ENCODE measurements around the gene OAT.

The OAT gene

DNA sequence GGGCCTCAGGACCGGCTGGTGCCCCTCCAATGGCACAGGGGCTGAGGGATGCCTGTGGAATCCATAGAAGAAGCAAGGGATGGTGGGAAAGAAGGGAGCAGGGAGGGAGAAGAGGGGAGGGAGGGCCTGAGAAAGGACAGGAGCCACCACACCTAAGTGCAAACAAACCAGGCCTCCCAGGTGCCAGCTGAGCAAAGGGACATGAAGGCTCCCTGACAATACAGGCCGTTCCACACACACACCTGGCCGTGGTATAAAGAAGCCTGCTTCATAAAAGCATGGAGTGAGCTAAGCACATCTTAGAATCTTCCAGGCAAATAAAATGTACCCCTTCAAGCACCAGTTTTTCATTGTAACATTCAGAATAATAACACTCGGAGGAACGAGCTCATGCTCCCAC lies 54.0 kb downstream of the OAT start:
- ATAC-seq = no peak
- Mint-ChIP-seq H3K27me3 (no peaks in the 10 kb centered on the region), H3K4me3 (no peak overlapping the region), H3K27ac (no peak overlapping the region), H3K9me3 (peaks cover 3 to 4% of the 10 kb centered on the region in 2 donors), H3K4me1 (no peaks in the 10 kb centered on the region)
- DNase-seq = no peak

DNA sequence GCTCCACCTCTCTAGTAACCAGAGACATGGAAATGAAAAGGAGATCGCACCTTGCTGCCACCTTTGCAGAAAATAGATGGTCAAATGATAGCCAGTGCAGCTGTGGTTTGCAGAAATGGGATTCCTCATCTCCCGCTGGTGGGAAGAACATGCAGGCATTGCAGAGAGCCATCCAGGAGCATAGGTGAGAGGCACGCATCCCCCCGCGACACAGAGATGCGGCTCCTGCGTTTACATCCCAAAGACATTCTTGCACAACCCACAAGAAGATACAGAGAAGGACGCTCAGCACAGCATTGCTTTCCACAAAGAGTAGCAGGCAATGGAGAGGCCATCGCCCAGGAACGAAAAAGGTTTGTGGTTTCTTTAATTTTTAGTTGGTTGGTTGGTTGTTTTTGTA lies 56.2 kb downstream of the OAT start:
- DNase-seq = no peak
- ATAC-seq = no peak
- Mint-ChIP-seq H3K27me3 (peaks cover 5% of the 10 kb centered on the region), H3K4me1 (no peaks in the 10 kb centered on the region), H3K4me3 (no peak overlapping the region), H3K27ac (no peak overlapping the region), H3K9me3 (peaks cover 3 to 14% of the 10 kb centered on the region in 2 donors)

DNA sequence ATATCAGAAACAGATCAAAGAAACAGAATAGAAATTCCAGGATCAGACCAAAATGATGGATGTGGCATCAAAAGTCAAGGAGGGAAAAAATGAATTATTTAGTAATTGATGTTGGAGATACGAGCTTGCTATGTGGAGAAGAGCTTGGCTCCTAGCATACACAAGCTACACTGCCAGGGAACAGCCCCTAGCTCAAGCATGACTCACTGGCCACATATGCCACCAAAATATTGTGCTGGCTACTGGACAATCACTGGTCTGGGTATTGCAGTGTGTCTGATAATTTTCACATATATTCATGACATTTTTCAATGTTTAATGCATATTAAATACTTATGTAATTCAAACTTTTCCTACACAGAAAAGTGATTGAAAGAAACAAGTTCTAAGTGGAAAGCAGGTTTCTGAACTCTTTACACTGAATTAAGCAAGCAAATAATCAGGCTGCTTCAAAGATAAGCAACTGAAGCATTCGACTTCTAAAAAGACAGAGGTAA lies 59.3 kb downstream of the OAT start:
- Mint-ChIP-seq H3K4me1 (peaks cover 10% of the 10 kb centered on the region), H3K4me3 (no peak overlapping the region), H3K9me3 (peaks cover 3 to 14% of the 10 kb centered on the region in 2 donors), H3K27me3 (peaks cover 8% of the 10 kb centered on the region), H3K27ac (no peak overlapping the region)
- DNase-seq (no peak), ATAC-seq (no peak)

DNA sequence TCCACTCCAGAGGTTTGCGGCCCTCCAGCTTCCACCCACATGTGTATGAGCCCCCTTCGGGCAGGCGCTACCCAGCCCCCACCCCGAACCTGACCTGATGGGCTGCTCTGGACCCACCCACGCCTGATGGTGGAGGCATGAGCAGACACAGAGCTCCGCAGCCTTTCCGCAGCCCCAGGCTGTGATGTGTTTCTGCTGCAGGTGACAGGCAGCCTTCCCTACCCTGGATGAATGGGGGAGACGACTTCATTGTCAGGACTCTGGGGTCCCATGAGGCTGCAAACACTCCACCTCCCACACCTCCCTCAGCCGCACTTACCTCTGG lies 61.2 kb downstream of the OAT start:
- DNase-seq (no peak), ATAC-seq (no peak)
- H3K27ac Mint-ChIP-seq = peak overlapping the region in 1 of 2 donors; percentile 24
- H3K27me3 Mint-ChIP-seq = peaks cover 8% of the 10 kb centered on the region
- peaks cover 15% of the 10 kb centered on the region for H3K4me1 Mint-ChIP-seq
- peaks cover 3 to 14% of the 10 kb centered on the region in 2 donors for H3K9me3 Mint-ChIP-seq
- H3K4me3 Mint-ChIP-seq = no peak overlapping the region

DNA sequence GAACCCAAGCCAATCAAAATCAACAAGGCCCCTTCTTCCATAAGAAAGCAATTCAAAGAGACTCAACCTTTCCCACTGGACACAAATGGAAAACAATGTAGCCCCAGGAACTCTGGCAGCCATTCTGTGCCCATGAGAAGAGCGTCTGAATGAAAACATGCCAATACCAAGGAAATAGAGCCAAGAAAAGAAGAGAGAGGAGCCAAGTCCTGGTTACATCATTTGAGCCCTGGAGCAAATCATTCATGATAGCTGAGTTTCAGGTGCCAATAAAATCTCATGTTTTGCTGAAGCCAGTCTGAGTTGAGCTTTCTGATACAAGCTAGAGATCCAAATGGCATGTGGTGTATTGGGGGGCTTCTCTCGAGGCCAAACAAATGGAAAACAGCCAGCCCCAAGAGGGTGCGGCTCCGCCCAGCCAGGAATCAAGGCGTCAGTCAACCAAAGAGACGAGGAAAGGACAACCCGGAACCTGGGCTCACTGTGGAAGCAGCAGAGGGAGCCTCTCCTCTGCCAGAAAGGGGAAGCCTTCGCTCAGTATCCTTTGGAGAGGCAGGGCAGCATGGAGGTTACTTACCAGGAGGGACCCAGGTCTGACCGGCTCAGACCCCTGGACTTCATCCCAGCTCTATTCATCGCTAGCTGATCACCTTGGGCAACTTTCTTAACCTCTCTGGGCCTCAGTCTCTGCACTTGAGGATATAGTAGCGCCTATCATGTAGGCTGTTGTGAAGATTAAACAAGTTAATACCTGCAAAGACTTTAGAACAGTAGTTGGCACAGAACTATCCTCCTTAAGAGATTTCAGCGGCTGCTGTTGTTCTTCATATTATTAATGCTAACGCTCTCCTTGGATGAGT lies 61.8 kb downstream of the OAT start:
- Mint-ChIP-seq H3K27me3 (peaks cover 8% of the 10 kb centered on the region), H3K9me3 (peaks cover 3 to 14% of the 10 kb centered on the region in 2 donors), H3K27ac (no peak overlapping the region), H3K4me3 (no peak overlapping the region), H3K4me1 (peaks cover 15% of the 10 kb centered on the region)
- DNase-seq (no peak), ATAC-seq (no peak)

DNA sequence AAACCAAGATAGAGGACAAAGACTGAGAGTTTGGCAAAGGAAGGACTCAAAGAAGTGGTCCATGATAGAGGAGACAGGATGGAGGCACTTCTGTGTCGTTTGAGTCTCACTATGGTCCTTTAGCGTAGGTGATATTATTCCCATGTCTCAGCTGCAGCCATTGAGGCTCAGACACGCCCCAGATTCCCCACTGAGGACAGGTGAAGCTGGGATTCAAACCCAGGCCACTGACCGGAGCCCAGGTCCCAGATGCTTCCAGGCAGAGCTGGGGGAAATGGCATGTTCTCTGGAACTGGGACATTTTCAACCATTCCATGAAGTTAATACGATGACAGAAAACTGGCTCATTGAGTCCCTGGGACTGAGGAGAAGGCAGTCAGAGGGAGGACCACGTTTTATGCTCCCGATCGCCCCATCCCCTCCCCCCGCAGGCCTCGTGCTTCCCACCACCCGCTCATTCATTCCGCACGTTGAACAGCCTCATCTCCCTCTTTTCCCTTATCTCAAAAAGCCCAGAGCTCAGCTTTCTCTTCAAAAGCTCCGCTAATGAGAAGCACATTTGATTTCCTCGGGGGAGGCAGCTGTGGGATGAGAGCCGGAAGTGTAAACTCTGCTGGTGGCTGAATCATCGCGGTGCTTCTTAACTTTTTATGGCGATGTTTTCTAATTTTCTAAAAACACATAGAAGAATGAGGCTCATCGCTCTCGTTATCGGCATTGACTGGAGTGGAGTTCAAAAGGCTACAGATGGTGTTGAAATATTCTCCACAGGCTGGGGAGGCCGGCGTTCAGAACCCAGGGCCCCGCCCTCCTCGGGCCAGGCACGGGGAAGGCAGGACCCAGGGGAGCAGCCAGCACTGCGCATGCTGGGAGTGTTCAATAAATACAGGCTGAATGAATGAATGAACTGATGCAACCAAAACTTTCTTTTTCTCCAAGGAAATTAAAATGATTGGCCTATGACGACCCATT lies 64.0 kb downstream of the OAT start:
- Mint-ChIP-seq H3K4me3 (peak overlapping the region; percentile 86 to 88), H3K4me1 (peaks cover 15% of the 10 kb centered on the region), H3K27me3 (peaks cover 8% of the 10 kb centered on the region), H3K27ac (peak overlapping the region; percentile 93 to 95), H3K9me3 (peaks cover 0 to 11% of the 10 kb centered on the region in 2 donors)
- peak; percentile 97 for ATAC-seq
- DNase-seq = peak; percentile 30 to 57

DNA sequence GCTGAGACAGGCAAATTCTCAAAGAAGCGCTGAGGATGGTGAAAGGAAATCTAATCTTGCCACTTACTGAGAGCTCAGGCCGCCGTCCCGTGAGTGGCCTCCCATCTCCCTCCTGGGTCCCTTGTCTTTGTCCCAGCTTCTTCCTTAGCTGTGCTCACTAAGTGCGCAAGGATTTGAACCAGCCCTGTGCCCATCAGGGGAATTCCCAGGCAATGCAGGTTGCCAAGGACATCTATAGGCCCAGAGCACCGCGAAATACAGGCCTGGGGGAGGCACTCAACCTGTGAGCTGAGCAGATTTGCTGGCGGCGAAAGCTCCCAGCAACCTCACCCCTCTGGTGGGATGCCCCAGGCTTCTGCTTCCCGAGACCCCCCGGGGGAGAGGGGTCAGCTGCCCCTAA lies 64.8 kb downstream of the OAT start:
- Mint-ChIP-seq H3K27ac (peak overlapping the region; percentile 87 to 93), H3K4me3 (peak overlapping the region; percentile 86 to 88), H3K27me3 (peaks cover 8% of the 10 kb centered on the region), H3K4me1 (peaks cover 15% of the 10 kb centered on the region), H3K9me3 (peaks cover 0 to 4% of the 10 kb centered on the region in 2 donors)
- DNase-seq (no peak), ATAC-seq (no peak)

DNA sequence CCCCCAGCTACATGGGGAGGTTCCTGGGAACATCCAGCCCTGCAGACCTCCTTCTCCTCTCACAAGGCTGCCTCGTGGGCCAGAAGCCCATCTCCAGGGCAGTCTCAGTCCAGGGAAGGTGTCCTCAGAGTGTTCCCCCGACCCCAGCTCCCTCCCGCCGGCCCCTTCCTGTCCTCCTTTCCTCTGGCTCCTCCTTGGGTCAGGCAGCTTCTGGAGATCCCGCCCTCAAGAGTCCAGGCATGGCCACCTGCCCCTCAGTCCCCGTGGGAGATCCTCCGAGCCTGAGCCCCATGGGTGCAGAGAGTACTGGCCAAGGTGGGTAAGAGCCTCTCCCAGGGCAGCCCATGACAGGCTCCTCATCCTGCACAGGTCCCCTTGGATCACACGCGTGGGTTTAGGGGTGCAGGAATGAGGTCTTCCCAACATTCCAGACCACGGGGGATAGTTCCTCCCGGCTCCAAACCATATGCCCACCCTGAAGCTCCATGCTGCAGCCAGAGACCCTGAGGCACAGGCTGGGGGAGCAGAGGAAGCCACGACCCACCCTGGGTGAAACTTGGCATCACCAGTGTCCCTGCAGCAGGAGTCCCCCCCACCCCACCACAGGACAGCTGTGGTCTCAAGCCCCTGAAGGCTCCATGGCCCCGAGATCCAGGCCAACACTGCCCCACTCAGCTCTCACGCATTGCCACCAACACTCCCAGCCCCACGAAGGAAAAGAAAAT lies 65.5 kb downstream of the OAT start:
- no peak overlapping the region for H3K27ac Mint-ChIP-seq

DNA sequence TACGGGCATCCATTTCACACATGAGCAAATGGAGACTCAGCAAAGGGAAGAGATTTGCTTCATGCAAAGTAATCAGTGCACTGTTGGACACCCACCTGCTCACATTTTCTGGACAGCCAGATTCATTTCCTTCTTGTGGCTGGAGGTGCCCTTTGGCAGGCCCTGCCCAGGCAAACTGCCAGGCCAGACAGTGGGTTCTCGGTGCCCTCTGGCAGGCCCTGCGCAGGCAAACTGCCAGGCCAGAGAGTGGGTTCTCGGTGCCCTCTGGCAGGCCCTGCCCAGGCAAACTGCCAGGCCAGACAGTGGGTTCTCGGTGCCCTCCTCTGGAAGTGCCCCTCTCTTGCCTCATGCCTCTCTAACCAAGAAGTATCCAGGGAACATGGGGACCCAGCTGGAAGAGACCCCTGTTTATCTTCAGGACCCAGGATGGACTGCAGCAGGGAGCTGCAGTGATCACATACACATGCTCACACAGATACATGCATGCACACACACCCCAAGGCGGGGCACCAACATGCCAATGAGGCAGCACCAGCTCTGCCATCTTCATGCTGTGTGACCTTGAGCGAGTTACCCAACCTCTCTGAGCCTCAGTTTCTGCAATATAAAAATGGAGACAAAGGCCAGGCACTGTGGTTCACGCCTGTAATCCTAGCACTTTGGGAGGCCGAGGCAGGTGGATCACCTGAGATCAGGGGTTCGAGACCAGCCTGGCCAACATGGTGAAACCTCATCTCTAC lies 67.1 kb downstream of the OAT start:
- peaks cover 15% of the 10 kb centered on the region for H3K4me1 Mint-ChIP-seq
- ATAC-seq = no peak

More for the DNA sequence above, 65.5 kb downstream of the OAT start:
- ATAC-seq (no peak), DNase-seq (no peak)
- H3K4me1 Mint-ChIP-seq = peaks cover 15% of the 10 kb centered on the region
- H3K27me3 Mint-ChIP-seq = peaks cover 8% of the 10 kb centered on the region
- H3K9me3 Mint-ChIP-seq = no peaks in the 10 kb centered on the region
- H3K4me3 Mint-ChIP-seq = no peak overlapping the region

DNA sequence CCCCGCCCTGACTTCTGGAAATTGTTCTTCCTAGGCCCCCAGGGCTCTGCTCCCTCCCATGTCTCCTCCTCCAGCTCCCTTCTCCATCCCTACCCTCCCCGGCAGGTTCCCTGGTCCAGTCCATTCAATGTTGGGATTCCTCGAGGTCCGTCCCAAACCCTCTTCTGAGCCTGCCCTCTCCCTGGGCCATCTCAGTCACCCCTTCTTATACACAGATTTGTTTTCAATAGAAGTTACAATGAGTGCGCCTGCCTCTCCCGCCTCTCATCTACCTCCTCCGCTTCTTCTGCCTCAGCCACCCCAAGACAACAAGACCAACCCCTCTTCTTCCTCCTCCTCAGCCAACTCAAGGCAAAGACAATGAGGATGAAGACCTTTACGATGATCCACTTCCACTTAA lies 67.9 kb downstream of the OAT start:
- peaks cover 15% of the 10 kb centered on the region for H3K4me1 Mint-ChIP-seq
- peak overlapping the region in 1 of 2 donors; percentile 61 for H3K27ac Mint-ChIP-seq
- no peaks in the 10 kb centered on the region for H3K9me3 Mint-ChIP-seq
- DNase-seq (no peak), ATAC-seq (no peak)
- no peak overlapping the region for H3K4me3 Mint-ChIP-seq
- H3K27me3 Mint-ChIP-seq = no peaks in the 10 kb centered on the region

More for the DNA sequence above, 67.1 kb downstream of the OAT start:
- H3K9me3 Mint-ChIP-seq = no peaks in the 10 kb centered on the region
- H3K27ac Mint-ChIP-seq = no peak overlapping the region
- DNase-seq = no peak
- no peaks in the 10 kb centered on the region for H3K27me3 Mint-ChIP-seq
- H3K4me3 Mint-ChIP-seq = no peak overlapping the region

DNA sequence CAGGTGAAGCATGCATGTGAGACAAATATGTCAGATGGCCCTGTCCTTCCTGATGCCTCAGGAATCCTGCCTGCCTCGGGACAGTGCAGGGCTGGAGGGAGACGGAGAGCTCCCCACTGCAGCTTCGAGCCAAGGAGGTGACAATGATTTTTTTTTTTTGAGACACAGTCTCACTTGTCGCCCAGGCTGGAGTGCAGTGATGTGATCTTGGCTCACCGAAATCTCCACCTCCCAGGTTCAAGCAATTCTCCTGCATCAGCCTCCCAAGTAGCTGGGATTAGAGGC lies 68.8 kb downstream of the OAT start:
- H3K4me1 Mint-ChIP-seq = peaks cover 11% of the 10 kb centered on the region
- ATAC-seq (no peak), DNase-seq (no peak)
- no peak overlapping the region for H3K4me3 Mint-ChIP-seq
- H3K9me3 Mint-ChIP-seq = no peaks in the 10 kb centered on the region
- H3K27me3 Mint-ChIP-seq = no peaks in the 10 kb centered on the region
- H3K27ac Mint-ChIP-seq = no peak overlapping the region

DNA sequence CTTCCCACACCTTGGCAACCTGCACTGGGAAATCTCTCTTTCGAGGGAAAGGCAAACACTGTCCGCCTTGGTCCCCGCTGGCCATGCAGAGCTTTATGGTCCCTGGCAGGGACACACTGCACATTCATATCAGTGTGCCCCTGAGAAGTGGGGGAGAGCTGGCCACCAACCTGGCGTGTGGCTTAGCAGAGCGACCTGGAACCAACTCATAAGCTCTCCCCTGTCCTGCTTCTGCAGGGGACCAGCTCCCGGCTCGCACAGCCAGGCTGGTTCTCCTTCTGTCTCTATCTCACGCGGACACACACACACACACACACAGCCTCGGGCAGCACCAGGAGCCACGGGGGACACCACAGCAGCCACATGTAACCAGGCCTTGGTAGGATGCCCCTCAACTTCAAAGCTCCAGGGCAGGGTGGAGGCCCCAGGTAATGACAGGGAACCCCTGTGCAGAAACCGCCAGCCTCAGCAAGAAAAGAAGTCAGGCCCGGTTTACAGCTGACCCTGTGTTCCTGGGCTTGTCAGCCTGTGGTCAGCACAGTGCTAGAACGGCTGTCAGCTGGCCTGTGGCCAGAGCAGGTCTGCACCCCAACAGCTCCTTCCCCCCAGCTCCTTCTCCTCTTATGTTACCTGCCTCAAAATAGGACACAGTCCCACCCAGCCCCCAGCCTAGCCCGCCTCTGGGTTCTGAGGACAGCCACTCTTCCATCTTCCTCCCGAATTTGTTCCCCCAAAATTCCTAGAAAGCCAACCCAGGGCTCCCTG lies 69.3 kb downstream of the OAT start:
- no peak overlapping the region for H3K4me3 Mint-ChIP-seq
- H3K27ac Mint-ChIP-seq = no peak overlapping the region
- DNase-seq (no peak), ATAC-seq (no peak)
- H3K9me3 Mint-ChIP-seq = no peaks in the 10 kb centered on the region
- H3K27me3 Mint-ChIP-seq = no peaks in the 10 kb centered on the region
- H3K4me1 Mint-ChIP-seq = peaks cover 6% of the 10 kb centered on the region

DNA sequence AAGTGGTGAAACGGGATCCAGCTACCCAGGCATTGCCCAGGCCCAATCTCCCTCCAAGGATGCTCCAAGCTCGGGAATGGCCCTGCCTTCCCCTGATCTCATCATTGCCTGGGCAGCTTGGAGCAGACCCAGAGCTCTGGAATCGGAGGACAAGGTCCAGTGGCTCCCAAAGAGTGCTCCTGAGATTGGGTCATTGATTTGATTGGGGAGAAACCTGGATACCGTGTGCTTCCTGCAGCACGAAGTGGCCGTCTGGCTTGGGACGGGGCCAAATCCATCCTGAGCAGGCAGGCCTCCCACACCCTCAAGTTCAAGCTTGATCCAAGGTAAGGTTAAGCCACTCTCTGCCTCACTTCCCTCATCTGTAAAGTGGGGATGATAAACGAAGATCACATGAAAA lies 69.9 kb downstream of the OAT start:
- DNase-seq (no peak), ATAC-seq (no peak)
- no peak overlapping the region for H3K27ac Mint-ChIP-seq
- H3K9me3 Mint-ChIP-seq = no peaks in the 10 kb centered on the region
- no peaks in the 10 kb centered on the region for H3K4me1 Mint-ChIP-seq
- H3K4me3 Mint-ChIP-seq = no peak overlapping the region
- no peaks in the 10 kb centered on the region for H3K27me3 Mint-ChIP-seq

DNA sequence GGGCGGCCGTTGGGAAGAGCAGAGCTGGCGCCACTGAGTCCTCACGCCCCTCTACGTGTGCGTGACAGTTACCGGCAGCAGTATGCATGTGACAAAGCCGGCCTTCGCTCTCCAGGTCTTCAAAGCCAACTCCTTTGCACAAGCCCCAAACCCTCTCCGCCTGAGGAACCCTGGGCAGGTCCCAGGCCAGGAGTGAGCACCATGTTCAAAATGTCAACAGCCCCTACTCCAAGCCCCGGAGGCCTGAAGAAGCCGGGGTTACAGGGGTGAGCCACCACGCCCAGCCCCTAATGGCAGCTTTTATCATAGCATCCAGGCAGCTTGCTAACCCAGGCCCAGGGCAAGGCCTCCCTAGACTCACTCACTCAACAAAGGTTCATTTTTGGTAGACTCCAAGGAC lies 70.8 kb downstream of the OAT start:
- H3K27ac Mint-ChIP-seq = no peak overlapping the region
- H3K4me1 Mint-ChIP-seq = no peaks in the 10 kb centered on the region
- DNase-seq = no peak
- H3K9me3 Mint-ChIP-seq = no peaks in the 10 kb centered on the region
- no peak overlapping the region for H3K4me3 Mint-ChIP-seq
- ATAC-seq = no peak
- no peaks in the 10 kb centered on the region for H3K27me3 Mint-ChIP-seq
